ENCODE measurements around the gene FGF6. TPM values are rescaled to one million over a fixed set of nuclear protein-coding genes. Genes with fewer than 3 reads are reported as not detected.

The FGF6 gene
- not detected for polyA plus RNA-seq (2013)

DNA sequence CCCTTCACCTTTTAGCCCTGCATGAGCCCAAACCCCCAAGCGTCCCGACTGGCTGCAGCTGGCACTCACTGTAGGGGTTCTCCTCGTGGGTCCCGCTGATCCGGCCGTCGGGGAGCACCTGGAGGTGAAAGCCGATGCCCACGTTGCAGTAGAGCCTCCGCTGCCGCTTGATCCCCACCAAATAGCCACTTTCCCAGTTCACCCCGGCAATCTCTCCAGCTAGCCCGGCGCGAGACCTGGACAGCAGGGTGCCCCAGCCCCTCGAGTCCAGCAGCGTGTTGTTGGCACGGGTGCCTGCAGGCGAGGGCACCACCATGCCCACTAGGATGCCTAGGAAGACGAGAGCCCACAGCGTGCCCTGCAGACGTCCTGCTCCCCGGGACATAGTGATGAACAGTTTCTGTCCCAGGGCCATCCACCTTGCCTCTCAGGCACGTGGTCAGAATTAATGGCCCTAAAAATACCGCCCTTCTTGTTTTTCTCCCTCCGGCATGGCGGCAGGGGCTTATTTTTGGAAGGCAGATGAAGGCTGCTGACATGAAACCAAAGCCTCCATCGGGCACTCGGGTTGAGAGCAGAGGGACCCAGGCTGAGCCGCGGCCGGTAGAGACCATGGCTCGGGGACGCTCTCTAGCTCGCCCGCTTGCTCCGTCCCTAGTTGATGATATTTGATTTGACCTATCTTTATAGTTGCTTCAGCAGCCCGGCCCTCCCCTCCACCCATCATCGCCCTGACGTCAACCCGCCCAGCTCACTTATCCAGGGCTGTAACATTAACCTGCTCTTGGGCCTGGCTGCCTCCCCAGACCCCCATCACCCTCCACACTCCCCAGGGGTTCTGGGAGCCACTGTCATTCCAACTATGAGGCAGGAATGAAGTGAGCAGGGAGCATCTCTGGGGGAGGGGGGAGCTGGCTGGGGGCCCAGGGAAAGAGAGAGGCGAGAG lies at the start of gene FGF6:
Gene FGF6, minus strand, starts transcription at position 660 of the 946 bp plus-strand sequence. Its CDS starts 245 bp downstream, at position 415.
- H3K4me1 ChIP-seq (ENCODE audit: control extremely low read depth in 1 of 4, control insufficient read depth in 4 of 4, insufficient read depth in 4 of 4, low read length in 3 of 4): peaks cover 0 to 15% (median 0%) of the 10 kb centered on the region in 4 experiments
- H3K27me3 ChIP-seq (replicated peaks in 2 of 5; ENCODE audit: control insufficient read depth in 4 of 5, insufficient read depth in 5 of 5, low read length in 4 of 5): no peaks in the 10 kb centered on the region
- no peak within 1 kb of the TSS for H3K27ac ChIP-seq (ENCODE audit: insufficient read depth in 1 of 2, low read depth in 1 of 2, low read length in 2 of 2, poor library complexity in 1 of 2, severe bottlenecking in 2 of 2)
- H3K36me3 ChIP-seq (ENCODE audit: control insufficient read depth in 4 of 4, insufficient read depth in 4 of 4, low read length in 3 of 4): no peaks in the 10 kb centered on the region
- ChIA-PET POLR2A (interaction anchor here (0.5 kb wide), 1 partner anchor 108 kb away, joined by 3 read pairs; no protein-coding TSS in a partner anchor), CTCF (interaction anchor here (0.5 to 0.9 kb wide), 2 partner anchors 24 to 1497 kb away, joined by 3 read pairs; no protein-coding TSS in a partner anchor)
- WGBS (ENCODE audit: insufficient coverage): 96% methylated on average over 30 of the region's 42 CpGs
- H3K9me3 ChIP-seq (ENCODE audit: control extremely low read depth in 1 of 5, control insufficient read depth in 4 of 5, insufficient read depth in 2 of 5, low read depth in 1 of 5, low read length in 4 of 5): no peaks in the 10 kb centered on the region
- no peak for DNase-seq
- no peak within 1 kb of the TSS for H3K4me3 ChIP-seq (ENCODE audit: control insufficient read depth in 1 of 7, extremely low read depth in 1 of 7, insufficient read depth in 4 of 7, low read depth in 2 of 7, low read length in 6 of 7)

DNA sequence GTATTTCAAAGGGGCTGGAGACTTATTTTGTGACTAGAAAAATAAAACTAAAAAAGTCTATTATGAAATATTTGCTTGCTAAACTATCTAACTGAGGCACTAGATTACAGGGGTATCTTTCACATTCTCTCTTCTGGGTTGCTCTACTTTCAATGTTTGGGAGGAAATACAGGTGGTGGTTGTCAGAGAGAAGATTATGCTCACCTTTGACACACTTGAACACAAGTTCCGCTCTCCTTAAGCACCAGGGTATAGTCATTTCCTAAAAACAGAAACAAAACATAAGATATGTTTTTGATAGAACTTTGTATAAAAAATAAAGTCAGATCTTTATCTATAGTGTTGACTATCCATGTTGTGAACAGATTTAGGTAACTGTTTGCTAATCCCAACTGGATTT lies 45.4 kb upstream of the FGF6 start:
- Histone ChIP-seq H3K4me1 (ENCODE audit: control extremely low read depth in 1 of 4, control insufficient read depth in 4 of 4, insufficient read depth in 4 of 4, low read length in 3 of 4) (no peaks in the 10 kb centered on the region), H3K27me3 (replicated peaks in 2 of 5; ENCODE audit: control insufficient read depth in 4 of 5, insufficient read depth in 5 of 5, low read length in 4 of 5) (no peaks in the 10 kb centered on the region), H3K4me3 (ENCODE audit: control insufficient read depth in 1 of 7, extremely low read depth in 1 of 7, insufficient read depth in 4 of 7, low read depth in 2 of 7, low read length in 6 of 7) (no peak overlapping the region), H3K9me3 (ENCODE audit: control extremely low read depth in 1 of 5, control insufficient read depth in 4 of 5, insufficient read depth in 2 of 5, low read depth in 1 of 5, low read length in 4 of 5) (no peaks in the 10 kb centered on the region), H3K36me3 (ENCODE audit: control insufficient read depth in 4 of 4, insufficient read depth in 4 of 4, low read length in 3 of 4) (peaks cover 4 to 33% (median 26%) of the 10 kb centered on the region in 4 experiments), H3K27ac (ENCODE audit: insufficient read depth in 1 of 2, low read depth in 1 of 2, low read length in 2 of 2, poor library complexity in 1 of 2, severe bottlenecking in 2 of 2) (no peak overlapping the region)
- ChIA-PET CTCF (no interaction called here), POLR2A (no interaction called here)
- DNase-seq: no peak
- no CpG with 5 or more reads among the region's 1 CpG for WGBS (ENCODE audit: insufficient coverage)

- DNase-seq: no peak
- no CpG with 5 or more reads among the region's 2 CpGs for WGBS (ENCODE audit: insufficient coverage)
- Histone ChIP-seq H3K36me3 (ENCODE audit: control insufficient read depth in 4 of 4, insufficient read depth in 4 of 4, low read length in 3 of 4) (peaks cover 4 to 31% (median 22%) of the 10 kb centered on the region in 4 experiments), H3K9me3 (ENCODE audit: control extremely low read depth in 1 of 5, control insufficient read depth in 4 of 5, insufficient read depth in 2 of 5, low read depth in 1 of 5, low read length in 4 of 5) (no peaks in the 10 kb centered on the region), H3K4me1 (ENCODE audit: control extremely low read depth in 1 of 4, control insufficient read depth in 4 of 4, insufficient read depth in 4 of 4, low read length in 3 of 4) (no peaks in the 10 kb centered on the region), H3K27ac (ENCODE audit: insufficient read depth in 1 of 2, low read depth in 1 of 2, low read length in 2 of 2, poor library complexity in 1 of 2, severe bottlenecking in 2 of 2) (no peak overlapping the region), H3K27me3 (replicated peaks in 2 of 5; ENCODE audit: control insufficient read depth in 4 of 5, insufficient read depth in 5 of 5, low read length in 4 of 5) (no peaks in the 10 kb centered on the region), H3K4me3 (ENCODE audit: control insufficient read depth in 1 of 7, extremely low read depth in 1 of 7, insufficient read depth in 4 of 7, low read depth in 2 of 7, low read length in 6 of 7) (no peak overlapping the region)
- CTCF ChIA-PET: no interaction called here
- POLR2A ChIA-PET: no interaction called here
Measured at GRCh38 chr12:4489556-4489955, 43.9 kb upstream of the FGF6 start.

DNA sequence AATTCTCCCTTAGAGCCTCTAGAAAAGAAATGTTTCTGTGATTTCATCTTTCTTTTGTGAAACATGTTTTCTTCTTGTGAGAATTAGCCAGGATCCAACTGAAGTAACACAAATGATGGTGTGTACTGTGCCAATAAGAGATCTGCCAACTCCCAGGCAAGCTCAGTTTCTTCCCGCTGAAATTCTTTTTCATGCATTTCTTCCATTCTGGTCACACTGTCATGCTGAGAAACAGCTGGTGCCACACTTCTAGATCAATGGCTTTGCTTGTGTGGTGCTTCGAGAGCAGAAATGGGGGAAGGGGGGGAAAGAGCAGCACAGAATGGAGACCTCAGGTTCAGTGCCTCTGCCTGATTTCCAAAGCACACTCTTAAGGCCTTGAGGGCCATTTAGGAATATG lies 41.4 kb upstream of the FGF6 start:
- H3K9me3 ChIP-seq (ENCODE audit: control extremely low read depth in 1 of 5, control insufficient read depth in 4 of 5, insufficient read depth in 2 of 5, low read depth in 1 of 5, low read length in 4 of 5): no peaks in the 10 kb centered on the region
- peaks cover 4 to 31% (median 20%) of the 10 kb centered on the region in 4 experiments for H3K36me3 ChIP-seq (ENCODE audit: control insufficient read depth in 4 of 4, insufficient read depth in 4 of 4, low read length in 3 of 4)
- no peak overlapping the region for H3K27ac ChIP-seq (ENCODE audit: insufficient read depth in 1 of 2, low read depth in 1 of 2, low read length in 2 of 2, poor library complexity in 1 of 2, severe bottlenecking in 2 of 2)
- WGBS (ENCODE audit: insufficient coverage): 100% methylated on average over 2 of the region's 2 CpGs
- CTCF ChIA-PET: no interaction called here
- H3K4me1 ChIP-seq (ENCODE audit: control extremely low read depth in 1 of 4, control insufficient read depth in 4 of 4, insufficient read depth in 4 of 4, low read length in 3 of 4): no peaks in the 10 kb centered on the region
- H3K4me3 ChIP-seq (ENCODE audit: control insufficient read depth in 1 of 7, extremely low read depth in 1 of 7, insufficient read depth in 4 of 7, low read depth in 2 of 7, low read length in 6 of 7): no peak overlapping the region
- POLR2A ChIA-PET: no interaction called here
- H3K27me3 ChIP-seq (replicated peaks in 2 of 5; ENCODE audit: control insufficient read depth in 4 of 5, insufficient read depth in 5 of 5, low read length in 4 of 5): no peaks in the 10 kb centered on the region
- no peak for DNase-seq

DNA sequence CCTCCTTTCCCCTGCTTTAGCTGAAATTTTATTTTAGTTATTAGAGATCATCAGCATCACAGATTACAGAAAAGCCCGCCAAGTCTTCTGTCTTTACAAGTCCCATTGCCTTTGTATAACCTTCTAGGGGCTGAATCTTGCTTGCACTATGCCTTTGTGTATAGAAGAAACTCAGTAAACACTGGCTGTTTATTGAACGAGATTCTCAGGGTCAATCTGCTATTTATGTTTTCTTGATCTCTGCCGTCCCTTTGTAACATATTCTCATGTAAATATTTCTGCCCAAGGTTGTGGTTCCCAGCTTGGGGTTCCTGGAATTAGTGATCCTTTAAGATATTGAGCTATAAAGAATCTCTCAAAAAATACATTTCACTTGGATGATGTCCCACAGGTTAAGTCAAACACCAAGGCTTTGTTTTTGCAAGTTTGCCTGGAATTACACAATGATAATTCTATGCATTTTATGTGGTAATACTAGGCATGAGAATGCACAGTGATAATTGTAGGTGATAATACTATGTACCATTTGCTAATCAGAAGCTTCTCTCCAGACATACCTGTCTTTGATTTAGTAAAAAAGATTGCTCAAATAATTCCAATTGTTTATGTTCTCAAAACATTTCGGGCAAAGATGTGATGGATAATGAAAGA lies 40.6 kb upstream of the FGF6 start:
- Histone ChIP-seq H3K4me1 (ENCODE audit: control extremely low read depth in 1 of 4, control insufficient read depth in 4 of 4, insufficient read depth in 4 of 4, low read length in 3 of 4) (no peaks in the 10 kb centered on the region), H3K36me3 (ENCODE audit: control insufficient read depth in 4 of 4, insufficient read depth in 4 of 4, low read length in 3 of 4) (peaks cover 4 to 30% (median 20%) of the 10 kb centered on the region in 4 experiments), H3K27ac (ENCODE audit: insufficient read depth in 1 of 2, low read depth in 1 of 2, low read length in 2 of 2, poor library complexity in 1 of 2, severe bottlenecking in 2 of 2) (no peak overlapping the region), H3K27me3 (replicated peaks in 2 of 5; ENCODE audit: control insufficient read depth in 4 of 5, insufficient read depth in 5 of 5, low read length in 4 of 5) (no peaks in the 10 kb centered on the region), H3K9me3 (ENCODE audit: control extremely low read depth in 1 of 5, control insufficient read depth in 4 of 5, insufficient read depth in 2 of 5, low read depth in 1 of 5, low read length in 4 of 5) (no peaks in the 10 kb centered on the region), H3K4me3 (ENCODE audit: control insufficient read depth in 1 of 7, extremely low read depth in 1 of 7, insufficient read depth in 4 of 7, low read depth in 2 of 7, low read length in 6 of 7) (no peak overlapping the region)
- no peak for DNase-seq
- WGBS (ENCODE audit: insufficient coverage): 100% methylated on average over 1 of the region's 4 CpGs
- CTCF ChIA-PET: no interaction called here
- POLR2A ChIA-PET: interaction anchor here (0.7 kb wide), 1 partner anchor 30 kb away, joined by 3 read pairs; no protein-coding TSS in a partner anchor

DNA sequence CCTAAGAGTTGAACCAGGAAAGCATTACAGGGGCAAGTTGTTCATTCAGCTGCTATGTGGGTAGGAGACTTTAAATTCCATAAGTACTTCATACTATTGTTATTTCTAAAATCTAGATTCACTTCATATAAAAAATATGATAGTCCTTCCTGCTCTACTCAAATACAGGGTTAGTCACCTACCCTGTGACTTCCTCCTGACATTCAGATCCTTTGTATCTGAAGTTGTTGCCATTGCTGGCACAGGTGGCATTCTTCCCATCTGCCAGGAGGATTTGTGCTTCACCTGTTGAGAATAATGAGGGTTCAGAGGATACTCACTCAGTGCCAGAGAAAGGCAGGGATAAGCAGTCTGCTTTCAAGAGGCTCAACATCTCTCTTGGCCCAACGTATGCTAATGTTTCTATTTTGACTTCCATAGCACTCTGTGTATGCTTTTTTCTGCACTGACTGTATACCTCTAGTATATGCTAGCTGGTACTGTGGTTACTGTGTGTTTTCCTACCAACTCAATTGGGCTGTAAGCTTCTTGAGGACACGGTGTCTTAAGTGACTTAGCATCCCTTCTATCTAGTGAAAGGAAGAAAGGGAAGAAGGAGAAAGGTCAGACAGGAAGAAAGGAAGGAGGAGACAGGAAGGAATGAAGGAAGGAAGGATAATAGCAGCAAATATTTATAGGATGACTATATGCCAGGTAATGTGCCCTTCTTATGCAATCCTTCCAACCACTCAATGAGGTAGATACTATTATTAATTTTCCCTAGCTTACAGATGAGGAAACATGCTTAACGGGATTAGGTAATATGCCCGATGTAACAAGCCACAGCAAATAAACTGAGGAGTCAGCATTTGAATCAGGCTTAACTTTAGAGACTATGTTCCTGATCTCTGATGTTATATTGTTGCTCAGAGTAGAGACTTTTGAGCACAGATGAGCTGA lies 38.5 kb upstream of the FGF6 start:
- no peak for DNase-seq
- H3K9me3 ChIP-seq (ENCODE audit: control extremely low read depth in 1 of 5, control insufficient read depth in 4 of 5, insufficient read depth in 2 of 5, low read depth in 1 of 5, low read length in 4 of 5): peaks cover 0 to 7% (median under 1%) of the 10 kb centered on the region in 5 experiments
- H3K36me3 ChIP-seq (ENCODE audit: control insufficient read depth in 4 of 4, insufficient read depth in 4 of 4, low read length in 3 of 4): peaks cover 3 to 16% (median 8%) of the 10 kb centered on the region in 4 experiments
- no peak overlapping the region for H3K27ac ChIP-seq (ENCODE audit: insufficient read depth in 1 of 2, low read depth in 1 of 2, low read length in 2 of 2, poor library complexity in 1 of 2, severe bottlenecking in 2 of 2)
- no peaks in the 10 kb centered on the region for H3K27me3 ChIP-seq (replicated peaks in 2 of 5; ENCODE audit: control insufficient read depth in 4 of 5, insufficient read depth in 5 of 5, low read length in 4 of 5)
- whole genome bisulfite sequencing (ENCODE audit: insufficient coverage): 91% methylated on average over 4 of the region's 4 CpGs
- ChIA-PET POLR2A (no interaction called here), CTCF (interaction anchor here (1.6 kb wide), 1 partner anchor 62 kb away, joined by 4 read pairs; no protein-coding TSS in a partner anchor)
- H3K4me1 ChIP-seq (ENCODE audit: control extremely low read depth in 1 of 4, control insufficient read depth in 4 of 4, insufficient read depth in 4 of 4, low read length in 3 of 4): no peaks in the 10 kb centered on the region
- H3K4me3 ChIP-seq (ENCODE audit: control insufficient read depth in 1 of 7, extremely low read depth in 1 of 7, insufficient read depth in 4 of 7, low read depth in 2 of 7, low read length in 6 of 7): no peak overlapping the region
